ENCODE results near the gene CXCL16.

CXCL16 gene, protein sequence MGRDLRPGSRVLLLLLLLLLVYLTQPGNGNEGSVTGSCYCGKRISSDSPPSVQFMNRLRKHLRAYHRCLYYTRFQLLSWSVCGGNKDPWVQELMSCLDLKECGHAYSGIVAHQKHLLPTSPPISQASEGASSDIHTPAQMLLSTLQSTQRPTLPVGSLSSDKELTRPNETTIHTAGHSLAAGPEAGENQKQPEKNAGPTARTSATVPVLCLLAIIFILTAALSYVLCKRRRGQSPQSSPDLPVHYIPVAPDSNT

DNA sequence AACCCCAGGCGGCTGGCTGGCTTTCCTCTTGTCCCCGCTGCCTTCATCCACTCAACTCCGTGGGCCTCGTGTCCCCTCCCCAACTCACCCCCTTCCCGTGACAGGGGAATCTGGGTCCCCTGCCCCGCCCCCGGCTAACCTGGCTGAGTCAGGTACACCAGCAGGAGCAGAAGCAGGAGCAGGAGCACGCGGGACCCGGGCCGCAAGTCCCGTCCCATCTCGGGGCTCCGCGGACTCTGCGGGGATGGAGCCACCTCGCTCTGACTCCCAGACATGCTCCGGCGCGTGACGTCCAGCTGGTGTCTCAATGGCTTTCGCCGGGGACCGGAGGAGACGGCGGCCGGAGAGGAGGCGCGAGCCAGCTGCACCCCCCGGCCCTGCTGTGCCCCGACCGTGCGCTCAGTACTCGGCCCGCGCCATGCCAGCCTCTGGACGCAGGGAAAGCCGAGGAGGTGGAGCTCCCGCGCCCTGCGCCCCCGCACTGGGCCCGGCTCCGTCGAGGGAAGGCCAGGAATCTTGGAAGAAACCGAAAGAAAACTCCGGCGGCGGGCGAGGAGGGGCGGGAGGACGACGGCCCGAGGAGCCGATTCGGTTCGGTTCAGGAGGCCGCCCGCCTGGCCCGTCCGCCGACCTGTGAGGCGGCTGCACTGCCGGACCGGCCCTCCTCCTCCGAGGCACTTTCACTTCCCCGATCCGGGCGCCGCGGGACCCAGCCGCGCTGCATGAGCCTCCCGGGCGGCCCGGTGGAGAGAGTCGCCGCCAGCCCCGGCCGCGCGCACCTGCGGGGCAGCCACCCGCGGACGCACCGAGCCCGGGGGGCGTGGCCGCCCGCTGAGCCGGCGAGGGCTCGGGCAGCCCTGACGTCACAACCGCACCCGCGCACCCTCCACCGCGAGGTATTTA, at the start of gene CXCL16, which contains the start of gene ZMYND15:
TSS of gene CXCL16 (minus strand) at position 807 of the 903 bp plus-strand sequence. CDS start at position 218, 589 bp downstream.
TSS of gene ZMYND15 (plus strand) at position 712 of the 903 bp plus-strand sequence. CDS start 716 bp downstream, outside the sequence.
- no peak for FAIRE-seq
- DNase-seq (ENCODE audit: extremely low spot score, insufficient read length, low read depth): peak; percentile 58

DNA sequence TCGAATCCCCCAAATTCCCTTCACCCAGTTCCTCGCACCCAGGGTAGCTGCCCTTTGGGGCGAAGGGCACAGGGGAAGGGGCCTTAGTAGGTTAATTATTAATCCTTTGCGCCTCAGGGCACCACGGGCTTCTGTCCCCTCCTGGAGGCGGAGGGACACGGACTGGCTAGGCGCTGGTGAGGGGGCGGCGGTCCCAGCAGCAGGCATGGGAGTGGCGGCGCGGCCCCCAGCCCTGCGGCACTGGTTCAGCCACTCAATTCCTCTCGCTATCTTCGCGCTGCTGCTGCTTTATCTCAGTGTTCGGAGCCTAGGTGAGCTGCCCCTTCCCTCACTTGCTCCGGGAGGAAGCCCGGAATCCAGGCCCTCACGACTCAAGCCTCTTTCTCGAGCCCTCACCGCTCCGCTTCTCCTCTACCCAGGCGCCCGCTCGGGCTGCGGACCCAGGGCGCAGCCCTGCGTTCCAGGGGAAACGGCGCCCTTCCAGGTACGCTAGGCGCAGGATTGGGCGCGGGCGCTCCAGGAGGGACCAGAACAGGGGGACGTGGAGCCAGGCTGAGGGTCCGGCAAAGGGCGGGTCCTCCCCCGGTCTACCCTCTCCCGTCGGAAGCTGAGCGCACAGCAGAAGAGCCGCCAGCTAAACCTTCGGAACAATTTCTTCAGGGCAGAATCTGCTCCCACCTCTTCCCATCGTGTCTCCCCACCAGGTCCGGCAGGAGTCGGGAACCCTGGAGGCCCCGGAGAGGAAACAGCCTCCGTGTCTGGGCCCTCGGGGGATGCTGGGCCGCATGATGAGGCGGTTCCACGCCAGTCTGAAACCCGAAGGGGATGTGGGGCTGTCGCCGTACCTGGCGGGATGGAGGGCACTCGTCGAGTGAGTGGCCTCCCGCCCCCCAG, 49.3 kb upstream of the CXCL16 start, which contains the start of gene GLTPD2:
TSS of gene GLTPD2 (plus strand) at position 158 of the 894 bp plus-strand sequence. CDS start at position 206, 48 bp downstream.
- no peak for DNase-seq (ENCODE audit: extremely low spot score, insufficient read length, low read depth)
- no peak for FAIRE-seq

GRCh38 chr17:4788159-4788806, 48.6 kb upstream of the CXCL16 start:
- no peak for DNase-seq (ENCODE audit: extremely low spot score, insufficient read length, low read depth)
- FAIRE-seq: no peak

DNA sequence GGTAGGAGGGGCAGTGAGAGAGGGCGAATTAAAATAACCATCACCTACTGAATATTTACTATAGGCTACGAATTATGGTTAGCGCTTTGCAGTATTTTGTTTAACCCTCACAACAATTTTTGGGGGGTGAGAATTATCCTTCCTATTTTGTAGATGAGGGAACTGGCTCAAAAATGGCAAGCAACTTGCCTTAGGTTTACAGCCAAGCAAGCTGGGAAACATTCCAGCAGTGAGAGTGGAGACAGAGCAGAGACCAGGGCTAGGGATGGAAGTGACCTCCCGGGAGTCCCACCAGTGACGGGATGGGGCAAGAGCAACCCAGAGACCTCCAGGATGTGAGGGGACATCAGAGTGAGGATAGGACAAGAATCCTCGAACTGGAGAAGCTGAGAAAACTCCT, 46.8 kb upstream of the CXCL16 start:
- DNase-seq (ENCODE audit: extremely low spot score, insufficient read length, low read depth) (no peak), FAIRE-seq (no peak)

DNA sequence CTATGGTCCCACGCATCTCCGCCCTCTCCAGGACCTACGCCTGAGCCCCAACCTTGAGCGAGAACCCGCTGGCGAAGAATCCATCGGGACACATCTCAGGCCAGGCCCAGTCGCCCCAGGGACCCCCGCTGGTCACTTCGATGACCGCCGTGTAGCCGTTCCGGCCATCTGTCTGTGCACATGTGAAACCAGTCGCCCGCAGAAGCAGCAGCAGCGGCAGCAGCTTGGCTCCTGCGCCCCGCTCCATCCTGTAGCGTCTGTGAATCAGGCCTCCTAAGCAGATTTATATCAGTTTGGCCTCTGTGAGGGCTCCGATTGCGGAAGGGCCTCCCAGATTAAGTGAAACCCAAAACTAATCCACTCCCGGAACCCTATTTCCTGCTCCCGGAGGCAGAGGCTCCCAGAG, 46.4 kb upstream of the CXCL16 start, which contains the start of gene VMO1:
TSS of gene VMO1 (minus strand) at position 259 of the 406 bp plus-strand sequence. CDS start at position 247, 12 bp downstream.
- DNase-seq (ENCODE audit: extremely low spot score, insufficient read length, low read depth): no peak
- no peak for FAIRE-seq

- no peak for DNase-seq (ENCODE audit: extremely low spot score, insufficient read length, low read depth)
- no peak for FAIRE-seq
Measured at GRCh38 chr17:4785311-4786105, 45.8 kb upstream of the CXCL16 start.

DNA sequence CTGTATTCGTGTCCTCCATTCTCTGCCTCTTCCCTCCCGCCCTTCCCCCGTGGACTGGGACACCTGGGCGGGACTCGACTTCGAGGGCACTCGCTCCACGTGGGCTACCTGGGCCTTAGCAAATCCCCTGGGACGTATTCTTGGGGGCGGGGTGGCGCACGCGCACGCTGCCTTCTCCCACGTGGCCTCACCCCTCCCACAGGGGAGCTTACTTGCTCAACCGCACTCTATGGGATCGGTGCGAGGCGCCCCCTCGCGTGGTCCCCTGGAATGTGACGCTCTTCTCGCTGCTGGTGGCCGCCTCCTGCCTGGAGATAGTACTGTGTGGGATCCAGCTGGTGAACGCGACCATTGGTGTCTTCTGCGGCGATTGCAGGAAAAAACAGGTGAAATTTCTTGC, 42.9 kb upstream of the CXCL16 start:
- FAIRE-seq: no peak
- no peak for DNase-seq (ENCODE audit: extremely low spot score, insufficient read length, low read depth)

DNA sequence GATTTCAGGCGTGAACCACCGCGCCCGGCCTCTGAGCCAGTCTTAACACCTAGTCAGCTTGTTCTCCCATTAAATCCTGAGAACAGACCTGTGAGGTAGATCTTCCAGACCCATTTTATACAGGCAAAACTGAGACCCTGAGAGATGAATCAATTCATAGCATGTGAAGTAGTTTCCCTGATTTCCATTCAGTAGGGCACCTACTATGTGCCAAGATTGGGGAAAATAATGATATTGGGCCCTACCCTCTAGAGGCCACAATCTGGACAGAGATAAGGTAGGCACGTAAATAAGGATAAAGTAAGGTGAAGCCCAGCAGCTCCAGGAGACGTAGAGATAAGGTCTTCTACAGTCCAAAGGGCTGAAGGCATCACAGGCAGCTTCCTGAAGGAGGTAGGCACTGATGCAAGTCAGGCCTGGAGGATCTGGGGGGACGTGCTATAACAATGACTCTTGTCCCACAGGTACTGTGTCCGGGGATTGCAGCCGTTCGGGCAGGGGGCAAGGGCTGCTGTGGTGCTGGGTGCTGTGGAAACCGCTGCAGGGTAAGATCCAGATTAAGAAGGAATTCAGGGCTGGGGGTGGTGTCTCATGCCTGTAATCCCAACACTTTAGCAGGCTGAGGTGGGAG, 40.7 kb upstream of the CXCL16 start:
- no peak for FAIRE-seq

DNA sequence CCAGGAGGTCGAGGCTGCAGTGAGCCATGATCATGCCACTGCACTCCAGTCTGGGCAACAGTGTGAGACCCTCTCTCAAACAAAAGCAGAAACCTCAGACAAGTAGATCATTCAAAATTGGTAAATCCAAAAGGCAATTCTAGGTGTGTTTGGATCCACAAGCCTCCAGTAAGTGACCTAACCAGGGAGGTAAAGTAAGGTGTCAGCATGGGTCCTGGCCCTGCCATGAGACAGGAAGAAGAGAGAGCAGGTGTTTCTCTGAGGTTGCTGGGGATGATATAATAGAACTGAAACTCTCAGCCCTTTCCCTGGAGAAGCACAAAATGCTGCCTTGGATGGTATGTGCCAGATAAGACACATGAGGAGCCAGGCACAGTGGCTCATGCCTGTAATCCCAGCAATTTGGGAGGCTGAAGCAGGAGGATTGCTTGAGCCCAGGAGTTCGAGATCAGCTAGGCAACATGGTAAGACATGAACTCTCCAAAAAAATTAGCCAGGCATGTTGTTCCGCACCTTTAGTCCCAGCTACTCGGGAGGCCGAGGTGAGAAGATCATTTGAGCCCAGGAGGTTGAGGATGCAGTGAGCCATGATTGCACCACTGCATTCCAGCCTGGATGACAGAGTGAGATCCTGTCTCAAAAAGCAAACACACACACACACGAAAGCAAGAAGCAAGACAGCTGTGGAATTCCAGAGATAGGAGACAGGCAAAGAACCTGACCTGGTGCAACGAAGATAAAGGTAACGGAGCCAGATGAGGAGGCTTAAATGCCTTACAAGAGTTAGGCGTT, 38.4 kb upstream of the CXCL16 start:
- DNase-seq (ENCODE audit: extremely low spot score, insufficient read length, low read depth) (no peak), FAIRE-seq (no peak)

More for the DNA sequence above, 40.7 kb upstream of the CXCL16 start:
- DNase-seq (ENCODE audit: extremely low spot score, insufficient read length, low read depth): no peak

GRCh38 chr17:4772235-4772613, 32.5 kb upstream of the CXCL16 start:
- DNase-seq (ENCODE audit: extremely low spot score, insufficient read length, low read depth) (no peak), FAIRE-seq (no peak)

DNA sequence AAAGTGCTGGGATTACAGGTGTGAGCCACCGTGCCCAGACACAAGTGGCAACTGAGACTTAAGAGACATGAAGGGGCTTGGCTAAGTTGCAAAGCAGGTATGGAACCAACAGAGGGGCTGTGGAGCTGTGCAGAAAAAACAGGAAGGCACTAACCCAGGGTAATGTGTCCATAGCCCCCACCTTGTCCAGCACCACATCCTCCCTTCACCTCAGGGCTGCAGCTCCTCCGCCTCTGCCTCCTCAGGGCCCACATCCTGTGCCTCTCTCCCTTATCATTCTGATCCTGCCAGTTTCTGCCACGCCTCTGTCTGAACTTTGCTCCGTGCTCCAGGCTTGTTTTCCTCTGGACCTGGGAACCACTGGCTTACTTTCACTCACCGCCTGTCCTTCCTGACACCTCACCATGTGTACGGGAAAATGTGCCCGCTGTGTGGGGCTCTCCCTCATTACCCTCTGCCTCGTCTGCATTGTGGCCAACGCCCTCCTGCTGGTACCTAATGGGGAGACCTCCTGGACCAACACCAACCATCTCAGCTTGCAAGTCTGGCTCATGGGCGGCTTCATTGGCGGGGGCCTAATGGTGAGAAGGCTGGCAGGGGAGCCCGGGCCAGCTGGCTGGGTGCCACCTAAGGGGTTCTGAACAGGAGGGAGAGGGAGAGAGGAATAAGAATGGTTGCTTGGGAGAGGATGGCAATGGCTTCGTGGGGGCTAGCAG, 31.9 kb upstream of the CXCL16 start, which contains the start of gene TM4SF5:
TSS of gene TM4SF5 (plus strand) at position 368 of the 716 bp plus-strand sequence. CDS start at position 405, 37 bp downstream.
- DNase-seq (ENCODE audit: extremely low spot score, insufficient read length, low read depth) (no peak), FAIRE-seq (no peak)

GRCh38 chr17:4769628-4770027, 29.9 kb upstream of the CXCL16 start:
- DNase-seq (ENCODE audit: extremely low spot score, insufficient read length, low read depth): no peak
- no peak for FAIRE-seq

- DNase-seq (ENCODE audit: extremely low spot score, insufficient read length, low read depth) (no peak), FAIRE-seq (no peak)
Measured at GRCh38 chr17:4768298-4768697, 28.6 kb upstream of the CXCL16 start.

DNA sequence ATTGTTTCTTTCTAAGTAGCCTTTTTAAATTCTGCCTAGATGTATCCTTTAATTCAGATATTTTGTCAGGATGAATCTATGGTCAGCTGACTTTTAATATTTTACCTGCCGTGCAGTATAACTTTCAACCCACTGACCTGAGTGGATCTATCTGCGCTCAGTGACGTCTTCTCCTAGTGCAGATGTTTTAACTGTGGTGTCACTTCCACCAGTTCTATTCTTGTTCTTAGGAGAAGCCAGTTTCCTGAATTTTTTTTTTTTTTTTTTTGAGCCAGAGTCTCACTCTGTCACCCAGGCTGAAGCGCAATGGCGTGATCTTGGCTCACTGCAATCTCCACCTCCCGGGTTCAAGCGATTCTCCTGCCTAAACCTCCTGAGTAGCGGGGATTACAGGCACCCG, 27.0 kb upstream of the CXCL16 start:
- FAIRE-seq: no peak
- no peak for DNase-seq (ENCODE audit: extremely low spot score, insufficient read length, low read depth)

DNA sequence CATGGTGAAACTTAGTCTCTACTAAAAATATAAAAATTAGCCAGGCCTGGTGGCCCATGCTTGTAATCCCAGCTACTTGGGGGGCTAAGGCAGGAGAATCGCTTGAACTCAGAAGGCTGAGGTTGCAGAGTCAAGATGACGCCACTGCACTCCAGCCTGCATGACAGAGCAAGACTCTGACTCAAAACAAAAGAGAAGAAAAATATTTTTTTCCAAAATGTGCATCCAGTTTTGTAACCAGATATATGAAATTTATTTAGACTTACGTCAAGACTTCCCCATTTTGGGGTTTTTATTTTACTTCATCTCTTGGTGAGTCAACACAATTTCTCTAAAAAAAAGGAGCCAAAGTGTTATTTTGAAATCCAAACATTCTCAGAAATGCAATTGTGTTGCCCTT, 26.5 kb upstream of the CXCL16 start:
- no peak for DNase-seq (ENCODE audit: extremely low spot score, insufficient read length, low read depth)
- FAIRE-seq: no peak

DNA sequence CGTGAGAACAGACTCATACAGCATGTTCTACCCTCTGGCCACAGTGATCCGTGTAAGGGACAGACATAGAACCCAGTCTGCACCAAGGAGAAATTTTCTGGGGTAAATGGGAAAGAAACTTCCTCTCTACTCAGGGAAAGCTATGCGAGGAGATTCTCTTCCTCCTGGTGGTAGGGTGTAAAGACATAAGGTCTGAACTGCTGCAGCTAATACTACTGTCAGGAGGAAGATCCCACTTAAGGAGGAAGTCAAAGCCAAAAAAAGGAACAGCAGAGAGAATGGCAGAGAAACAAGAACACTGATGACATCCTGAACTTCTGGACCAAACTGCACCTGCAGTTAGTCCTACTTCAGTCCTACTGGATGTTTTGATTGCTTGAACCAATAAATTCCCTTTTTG, 24.9 kb upstream of the CXCL16 start:
- no peak for DNase-seq (ENCODE audit: extremely low spot score, insufficient read length, low read depth)
- no peak for FAIRE-seq

- no peak for DNase-seq (ENCODE audit: extremely low spot score, insufficient read length, low read depth)
- no peak for FAIRE-seq
Measured at GRCh38 chr17:4759776-4760236, 20.1 kb upstream of the CXCL16 start.
